GM06990 (cell line): ENCODE data around the gene STX11.

Source experiments
- DNase-seq: peaks from one replicate; pipeline ENCODE4 v3.0.0-alpha.2; 2011; ENCODE audit not compliant: insufficient read length; ENCODE audit errors: extremely low read depth
- H3K27me3 ChIP-seq: replicated peaks from 2 replicates; pipeline ENCODE4 v1.6.0; 2011; ENCODE audit warnings: low read length; ENCODE audit not compliant: control insufficient read depth, insufficient read depth
- H3K36me3 ChIP-seq: 2 replicates; pipeline ENCODE4 v1.5.1; 2011; ENCODE audit warnings: low read length; ENCODE audit not compliant: control insufficient read depth, insufficient read depth
- H3K4me3 ChIP-seq: replicated peaks from 2 replicates; pipeline ENCODE4 v1.5.1; 2011; ENCODE audit warnings: low read depth, mild to moderate bottlenecking, control low read depth, low read length
- CTCF ChIP-seq: IDR thresholded peaks from 2 replicates; pipeline ENCODE4 v1.5.1; 2011; ENCODE audit warnings: low read length, control low read depth, mild to moderate bottlenecking, inconsistent platforms; ENCODE audit not compliant: insufficient read depth, poor library complexity, severe bottlenecking

Gene STX11

GRCh38 chr6:144143106-144143505, 7.2 kb upstream of the STX11 start:
- H3K4me3 ChIP-seq = no peak overlapping the region
- TF ChIP-seq CTCF = no peak
- no peaks in the 10 kb centered on the region for H3K27me3 ChIP-seq
- no peaks in the 10 kb centered on the region for H3K36me3 ChIP-seq
- DNase-seq = no peak

GRCh38 chr6:144143878-144144277, 6.4 kb upstream of the STX11 start:
- no peak for DNase-seq
- H3K27me3 ChIP-seq = no peaks in the 10 kb centered on the region
- H3K36me3 ChIP-seq = no peaks in the 10 kb centered on the region
- H3K4me3 ChIP-seq = no peak overlapping the region
- TF ChIP-seq CTCF = no peak

- Histone ChIP-seq H3K4me3 (no peak overlapping the region), H3K27me3 (no peaks in the 10 kb centered on the region), H3K36me3 (no peaks in the 10 kb centered on the region)
- no peak for TF ChIP-seq CTCF
- no peak for DNase-seq
Measured at GRCh38 chr6:144144996-144145395, 5.3 kb upstream of the STX11 start.

- Histone ChIP-seq H3K36me3 (no peaks in the 10 kb centered on the region), H3K4me3 (no peak overlapping the region), H3K27me3 (no peaks in the 10 kb centered on the region)
- no peak for DNase-seq
- TF ChIP-seq CTCF = no peak
Measured at GRCh38 chr6:144145541-144145940, 4.8 kb upstream of the STX11 start.

GRCh38 chr6:144148886-144149285, 1.4 kb upstream of the STX11 start:
- H3K36me3 ChIP-seq = peaks cover under 1% of the 10 kb centered on the region
- no peaks in the 10 kb centered on the region for H3K27me3 ChIP-seq
- DNase-seq = no peak
- no peak for TF ChIP-seq CTCF
- no peak overlapping the region for H3K4me3 ChIP-seq

GRCh38 chr6:144149558-144149893, 791 bp upstream of the STX11 start:
- TF ChIP-seq CTCF = no peak
- no peaks in the 10 kb centered on the region for H3K27me3 ChIP-seq
- H3K4me3 ChIP-seq = peak overlapping the region; percentile 89
- peaks cover 4% of the 10 kb centered on the region for H3K36me3 ChIP-seq
- DNase-seq = no peak
